Amniotic epithelial cell (primary cell): ENCODE data around the gene WWOX.

Experiments
- DNase-seq: peaks from one replicate; pipeline ENCODE4 v3.0.0-alpha.2; 2010; ENCODE audit warnings: low read depth

Gene WWOX

DNA sequence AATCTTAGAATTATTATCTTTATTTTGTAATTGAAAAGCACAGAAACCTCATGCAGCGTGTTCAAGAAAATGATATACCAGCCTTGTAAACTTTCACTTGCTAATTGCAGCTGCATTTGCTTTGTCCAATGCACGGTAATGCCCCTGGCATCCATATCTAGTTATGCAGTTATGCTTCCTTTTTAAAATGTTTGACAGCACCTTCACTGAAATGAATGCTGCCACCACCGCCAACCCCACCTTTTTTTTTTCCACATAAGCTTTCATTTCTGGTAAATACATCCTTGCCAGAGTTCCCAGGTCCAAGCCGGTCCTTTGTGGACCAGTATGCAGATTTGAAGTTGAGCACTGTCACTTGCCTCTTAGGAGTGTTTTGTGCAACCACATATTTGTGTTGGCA lies 338.8 kb downstream of the WWOX start:
- DNase-seq = no peak

GRCh38 chr16:78438632-78439031 lies 339.2 kb downstream of the WWOX start:
- DNase-seq = no peak

GRCh38 chr16:78439646-78440045 lies 340.2 kb downstream of the WWOX start:
- no peak for DNase-seq

GRCh38 chr16:78441298-78441697 lies 341.8 kb downstream of the WWOX start:
- no peak for DNase-seq

DNA sequence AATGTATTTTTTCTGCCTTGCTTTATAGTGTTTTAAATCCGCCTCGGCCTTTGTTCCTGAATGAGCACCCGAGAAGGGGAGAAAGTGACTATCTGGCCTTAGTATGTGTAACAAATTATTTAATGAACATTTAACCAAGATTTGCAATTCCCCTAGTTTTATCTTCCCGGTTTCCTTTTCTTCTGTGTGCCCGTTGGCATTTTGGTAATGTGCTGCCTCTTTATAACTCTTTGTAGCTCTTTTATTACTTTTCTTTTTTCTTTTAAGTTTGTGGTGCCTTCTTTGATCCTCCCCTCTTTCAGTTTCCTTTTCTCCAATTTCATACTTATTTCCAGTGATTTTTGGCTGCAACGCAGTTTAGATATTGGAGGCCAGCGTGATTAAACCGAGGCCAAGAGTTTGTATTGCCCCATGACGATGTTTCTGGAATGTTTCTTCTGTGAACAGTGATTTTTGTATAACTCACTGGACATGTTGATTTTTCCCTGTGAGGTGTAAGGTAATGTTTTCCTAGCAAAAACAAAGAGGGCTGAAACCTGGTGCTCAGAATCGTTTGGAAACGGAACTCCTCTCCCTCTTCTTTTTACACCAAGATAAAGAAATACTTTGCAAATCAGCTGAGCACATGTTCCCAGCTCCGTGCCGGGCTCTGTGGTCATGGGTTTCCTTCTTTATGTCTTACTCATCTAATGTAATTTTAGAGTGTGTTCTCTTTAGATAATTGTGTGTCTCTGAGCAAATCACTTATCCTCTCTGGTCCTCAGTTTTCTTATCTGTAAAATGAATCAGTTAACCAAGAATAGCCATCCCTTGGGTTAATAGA lies 344.3 kb downstream of the WWOX start:
- DNase-seq = no peak

- no peak for DNase-seq
Measured at GRCh38 chr16:78445818-78446217, 346.4 kb downstream of the WWOX start.

GRCh38 chr16:78446486-78446885 lies 347.0 kb downstream of the WWOX start:
- DNase-seq = no peak

DNA sequence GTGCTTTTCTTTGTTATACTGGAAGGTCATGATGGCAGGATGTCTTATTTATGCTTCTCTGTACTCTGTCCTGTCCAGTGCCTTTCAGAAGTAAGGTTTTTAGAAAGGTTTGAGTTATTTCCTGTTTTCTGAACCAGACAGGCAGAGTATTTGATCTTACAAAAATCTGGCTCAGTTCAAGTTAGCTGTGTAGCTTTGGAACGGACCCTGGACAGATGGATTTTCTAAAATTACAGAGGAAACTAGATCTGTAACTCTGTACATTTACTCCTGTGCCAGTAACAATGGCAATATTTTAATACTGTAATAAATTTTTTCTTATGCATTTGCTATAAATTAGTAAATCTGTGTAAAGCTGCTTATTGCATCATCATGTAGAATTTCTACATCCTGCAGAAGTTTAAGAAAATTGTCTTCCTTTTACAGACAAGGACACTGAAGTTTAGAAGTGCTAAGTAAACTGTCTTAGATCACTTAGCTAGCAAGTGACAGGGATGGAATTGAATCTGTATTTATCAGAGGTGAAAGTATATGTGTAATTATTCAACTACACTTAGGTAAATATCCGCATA lies 347.6 kb downstream of the WWOX start:
- DNase-seq = no peak

- DNase-seq = no peak
Measured at GRCh38 chr16:78448658-78449271, 349.3 kb downstream of the WWOX start.

GRCh38 chr16:78450255-78450654 lies 350.8 kb downstream of the WWOX start:
- no peak for DNase-seq

- no peak for DNase-seq
Measured at GRCh38 chr16:78452025-78452555, 352.6 kb downstream of the WWOX start.

- no peak for DNase-seq
Measured at GRCh38 chr16:78455861-78456260, 356.4 kb downstream of the WWOX start.

GRCh38 chr16:78458588-78458987 lies 359.1 kb downstream of the WWOX start:
- DNase-seq = no peak

- DNase-seq = no peak
Measured at GRCh38 chr16:78460428-78460827, 361.0 kb downstream of the WWOX start.

DNA sequence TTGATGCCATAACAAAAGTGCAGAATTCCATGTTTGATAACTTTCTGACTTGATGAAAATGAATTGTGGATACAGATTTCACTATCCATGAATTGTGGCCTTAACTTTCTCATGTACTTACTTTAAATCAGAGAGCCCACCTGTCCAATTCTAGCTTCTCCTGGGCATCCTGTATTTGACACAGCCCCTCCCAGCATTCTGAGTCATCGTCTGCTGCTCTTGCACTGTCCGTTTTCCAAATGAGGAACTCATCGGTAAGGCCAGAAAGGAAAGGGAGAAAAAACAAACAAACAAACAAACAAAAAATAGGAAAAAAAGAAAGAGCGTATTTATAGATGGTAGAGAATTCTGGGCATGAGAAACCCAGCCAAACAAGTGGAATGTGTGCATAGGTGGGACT lies 361.6 kb downstream of the WWOX start:
- DNase-seq = no peak

GRCh38 chr16:78461496-78462287 lies 362.2 kb downstream of the WWOX start:
- no peak for DNase-seq

- DNase-seq = no peak
Measured at GRCh38 chr16:78462288-78463208, 363.1 kb downstream of the WWOX start.

GRCh38 chr16:78463591-78463990 lies 364.1 kb downstream of the WWOX start:
- DNase-seq = no peak

- DNase-seq = no peak
Measured at GRCh38 chr16:78464833-78465232, 365.4 kb downstream of the WWOX start.

DNA sequence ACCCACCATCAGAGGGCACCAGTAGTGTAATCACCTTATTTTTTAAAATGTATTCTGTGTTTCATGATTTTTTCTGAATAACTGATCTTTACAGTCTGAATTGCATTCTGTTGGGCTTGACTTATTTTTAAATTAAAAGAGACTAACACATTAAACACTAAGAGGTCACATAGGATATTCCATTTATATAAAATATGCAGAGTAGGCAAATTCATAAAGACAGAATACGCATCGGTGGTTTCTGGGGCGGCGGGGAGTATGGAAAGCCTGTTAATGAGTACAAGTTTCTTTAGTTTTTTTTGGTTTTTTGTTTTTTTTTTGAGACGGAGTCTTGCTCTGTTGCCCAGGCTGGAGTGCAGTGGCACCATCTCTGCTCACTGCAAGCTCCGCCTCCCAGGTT lies 366.3 kb downstream of the WWOX start:
- no peak for DNase-seq

- DNase-seq = no peak
Measured at GRCh38 chr16:78469787-78470186, 370.3 kb downstream of the WWOX start.
